HL-60 (cell line): ENCODE data around the gene SELENOO.

Source experiments
- POLR2AphosphoS5 ChIP-seq: IDR thresholded peaks from 2 replicates; pipeline ENCODE4 v1.6.1; 2012; ENCODE audit warnings: low read depth
- SPI1 ChIP-seq: IDR thresholded peaks from 2 replicates; pipeline ENCODE4 v1.6.1; 2012; ENCODE audit warnings: low read depth, mild to moderate bottlenecking, borderline replicate concordance
- TF ChIP-seq, protein P1 (sequence below): IDR thresholded peaks from one replicate; pipeline ENCODE4 v1.5.1; 2011; ENCODE audit warnings: low read length, control low read depth, inconsistent platforms; ENCODE audit not compliant: insufficient read depth
- TF ChIP-seq, protein P2 (sequence below): IDR thresholded peaks from 2 replicates; pipeline ENCODE4 v1.6.1; 2012; ENCODE audit warnings: low read depth; ENCODE audit not compliant: insufficient replicate concordance

DNA sequence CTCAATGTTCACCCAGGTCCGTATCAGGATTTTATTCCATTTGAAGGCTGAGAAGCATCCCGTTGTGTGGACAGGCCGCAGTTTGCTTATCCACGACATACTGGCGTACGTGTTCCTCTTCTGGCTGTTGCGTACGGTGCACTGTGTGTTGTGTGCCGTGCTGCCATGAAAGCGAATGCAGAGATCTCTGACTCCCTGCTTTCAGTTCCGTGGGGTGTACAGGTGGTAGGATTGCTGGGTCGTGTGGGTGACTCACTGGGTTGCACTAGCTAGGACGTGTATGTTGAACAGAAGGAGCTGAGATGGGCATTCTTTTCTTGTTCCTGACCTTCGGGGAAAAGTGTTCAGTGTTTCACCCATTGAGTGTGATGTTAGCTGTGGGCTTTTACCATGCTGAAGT, 10.3 kb downstream of the SELENOO start:
- TF ChIP-seq, protein P1, sequence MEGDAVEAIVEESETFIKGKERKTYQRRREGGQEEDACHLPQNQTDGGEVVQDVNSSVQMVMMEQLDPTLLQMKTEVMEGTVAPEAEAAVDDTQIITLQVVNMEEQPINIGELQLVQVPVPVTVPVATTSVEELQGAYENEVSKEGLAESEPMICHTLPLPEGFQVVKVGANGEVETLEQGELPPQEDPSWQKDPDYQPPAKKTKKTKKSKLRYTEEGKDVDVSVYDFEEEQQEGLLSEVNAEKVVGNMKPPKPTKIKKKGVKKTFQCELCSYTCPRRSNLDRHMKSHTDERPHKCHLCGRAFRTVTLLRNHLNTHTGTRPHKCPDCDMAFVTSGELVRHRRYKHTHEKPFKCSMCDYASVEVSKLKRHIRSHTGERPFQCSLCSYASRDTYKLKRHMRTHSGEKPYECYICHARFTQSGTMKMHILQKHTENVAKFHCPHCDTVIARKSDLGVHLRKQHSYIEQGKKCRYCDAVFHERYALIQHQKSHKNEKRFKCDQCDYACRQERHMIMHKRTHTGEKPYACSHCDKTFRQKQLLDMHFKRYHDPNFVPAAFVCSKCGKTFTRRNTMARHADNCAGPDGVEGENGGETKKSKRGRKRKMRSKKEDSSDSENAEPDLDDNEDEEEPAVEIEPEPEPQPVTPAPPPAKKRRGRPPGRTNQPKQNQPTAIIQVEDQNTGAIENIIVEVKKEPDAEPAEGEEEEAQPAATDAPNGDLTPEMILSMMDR: no peak
- TF ChIP-seq, protein P2, sequence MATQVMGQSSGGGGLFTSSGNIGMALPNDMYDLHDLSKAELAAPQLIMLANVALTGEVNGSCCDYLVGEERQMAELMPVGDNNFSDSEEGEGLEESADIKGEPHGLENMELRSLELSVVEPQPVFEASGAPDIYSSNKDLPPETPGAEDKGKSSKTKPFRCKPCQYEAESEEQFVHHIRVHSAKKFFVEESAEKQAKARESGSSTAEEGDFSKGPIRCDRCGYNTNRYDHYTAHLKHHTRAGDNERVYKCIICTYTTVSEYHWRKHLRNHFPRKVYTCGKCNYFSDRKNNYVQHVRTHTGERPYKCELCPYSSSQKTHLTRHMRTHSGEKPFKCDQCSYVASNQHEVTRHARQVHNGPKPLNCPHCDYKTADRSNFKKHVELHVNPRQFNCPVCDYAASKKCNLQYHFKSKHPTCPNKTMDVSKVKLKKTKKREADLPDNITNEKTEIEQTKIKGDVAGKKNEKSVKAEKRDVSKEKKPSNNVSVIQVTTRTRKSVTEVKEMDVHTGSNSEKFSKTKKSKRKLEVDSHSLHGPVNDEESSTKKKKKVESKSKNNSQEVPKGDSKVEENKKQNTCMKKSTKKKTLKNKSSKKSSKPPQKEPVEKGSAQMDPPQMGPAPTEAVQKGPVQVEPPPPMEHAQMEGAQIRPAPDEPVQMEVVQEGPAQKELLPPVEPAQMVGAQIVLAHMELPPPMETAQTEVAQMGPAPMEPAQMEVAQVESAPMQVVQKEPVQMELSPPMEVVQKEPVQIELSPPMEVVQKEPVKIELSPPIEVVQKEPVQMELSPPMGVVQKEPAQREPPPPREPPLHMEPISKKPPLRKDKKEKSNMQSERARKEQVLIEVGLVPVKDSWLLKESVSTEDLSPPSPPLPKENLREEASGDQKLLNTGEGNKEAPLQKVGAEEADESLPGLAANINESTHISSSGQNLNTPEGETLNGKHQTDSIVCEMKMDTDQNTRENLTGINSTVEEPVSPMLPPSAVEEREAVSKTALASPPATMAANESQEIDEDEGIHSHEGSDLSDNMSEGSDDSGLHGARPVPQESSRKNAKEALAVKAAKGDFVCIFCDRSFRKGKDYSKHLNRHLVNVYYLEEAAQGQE: no peak
- TF ChIP-seq SPI1 (no peak), POLR2AphosphoS5 (no peak)
